Testis (tissue), 3 donors: Measurements from ENCODE around the gene CRYBB1. TPM values are rescaled to one million over a fixed set of nuclear protein-coding genes. Genes with fewer than 3 reads are reported as not detected.

ENCODE experiments used
- DNase-seq: peaks from one replicate; pipeline ENCODE4 v3.0.0-alpha.2; 2019
- H3K27ac ChIP-seq, 2 donors: fragments of 200-600 bp; sonication (generic); one replicate each; pipeline ENCODE4 v1.5.1; 2019
- H3K27me3 ChIP-seq: fragments of 200-600 bp; sonication (generic); one replicate; pipeline ENCODE4 v1.5.1; 2019
- H3K36me3 ChIP-seq: fragments of 200-600 bp; sonication (generic); one replicate; pipeline ENCODE4 v1.5.1; 2017; ENCODE audit warnings: low read depth; ENCODE audit errors: missing control alignments
- H3K4me1 ChIP-seq: fragments of 200-600 bp; sonication (generic); one replicate; pipeline ENCODE4 v1.5.1; 2019
- H3K4me3 ChIP-seq, 2 donors: fragments of 200-600 bp; sonication (generic); one replicate each; pipeline ENCODE4 v1.5.1; 2017 to 2019
- H3K9me3 ChIP-seq: fragments of 200-600 bp; sonication (generic); one replicate; pipeline ENCODE4 v1.5.1; 2017
- POLR2A ChIP-seq: fragments of 450-650 bp; IDR thresholded peaks from one replicate; pipeline ENCODE4 v1.6.1; 2017; ENCODE audit warnings: antibody characterized with exemption, mild to moderate bottlenecking, moderate library complexity
- WGBS, 2 donors: methylation state at CpG; one replicate each; pipeline ENCODE4 v1.1.5; 2018; 5-methylcytosine and 5-hydroxymethylcytosine counted together
- intact Hi-C: fragments of 100-400 bp; cut with DNase I; formaldehyde crosslinking; loops from one replicate; pipeline ENCODE4 v1.15.1; 2023; ENCODE audit warnings: low total_unique reads
- polyA plus RNA-seq: library from polyadenylated mRNA; stranded (reverse); fragments of 350-450 nt; fragmentation: Illumina TruSeq; extraction: RNeasy Lipid Tissue Mini Kit (QIAGEN cat#74804); gene quantifications from one replicate; pipeline ENCODE4 v1.2.3, GENCODE V29; 2014; ENCODE audit warnings: low read depth, low replicate concordance; ENCODE audit not compliant: insufficient read depth
- total RNA-seq, 2 donors: library from RNA; depleted of rRNA; stranded (reverse); fragments of >200 nt; gene quantifications; one replicate each; pipeline ENCODE4 v1.2.3, GENCODE V29; 2016
- TF ChIP-seq, protein P1 (sequence below), 3 experiments: fragments of 450-650 bp in 2 of 3; fragments of 200-600 bp in 1 of 3; sonication (generic) in 1 of 3; IDR thresholded peaks; one replicate each; pipeline ENCODE4 v1.5.1; 2016 to 2019; ENCODE audit warnings: antibody characterized with exemption in 3 of 3, mild to moderate bottlenecking in 2 of 3, moderate library complexity in 1 of 3

The CRYBB1 gene
- total and polyA plus RNA-seq, 3 donors from 2014 or later, result 0.80 TPM; not detected in 2

DNA sequence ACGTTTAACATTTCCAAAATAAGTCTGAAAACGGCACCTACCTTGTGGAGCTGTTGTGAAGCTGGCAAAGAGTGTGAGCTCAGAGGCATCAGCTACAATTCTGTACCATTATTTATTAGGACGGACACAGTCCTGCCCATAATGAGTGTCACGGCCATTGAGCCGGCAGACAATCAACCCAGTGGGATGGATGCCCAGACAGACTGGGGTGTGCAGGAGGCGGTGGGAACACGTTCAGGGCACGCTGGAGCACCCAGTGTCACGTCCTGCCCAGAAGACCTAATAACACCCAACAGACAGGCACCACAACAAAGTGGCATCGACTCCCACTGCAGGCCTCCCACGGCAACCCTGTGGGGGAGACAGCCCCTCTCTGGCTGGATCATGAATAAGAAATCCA lies 62.3 kb downstream of the CRYBB1 start:
- intact Hi-C loops, result no loop called here
- TF ChIP-seq, protein P1, sequence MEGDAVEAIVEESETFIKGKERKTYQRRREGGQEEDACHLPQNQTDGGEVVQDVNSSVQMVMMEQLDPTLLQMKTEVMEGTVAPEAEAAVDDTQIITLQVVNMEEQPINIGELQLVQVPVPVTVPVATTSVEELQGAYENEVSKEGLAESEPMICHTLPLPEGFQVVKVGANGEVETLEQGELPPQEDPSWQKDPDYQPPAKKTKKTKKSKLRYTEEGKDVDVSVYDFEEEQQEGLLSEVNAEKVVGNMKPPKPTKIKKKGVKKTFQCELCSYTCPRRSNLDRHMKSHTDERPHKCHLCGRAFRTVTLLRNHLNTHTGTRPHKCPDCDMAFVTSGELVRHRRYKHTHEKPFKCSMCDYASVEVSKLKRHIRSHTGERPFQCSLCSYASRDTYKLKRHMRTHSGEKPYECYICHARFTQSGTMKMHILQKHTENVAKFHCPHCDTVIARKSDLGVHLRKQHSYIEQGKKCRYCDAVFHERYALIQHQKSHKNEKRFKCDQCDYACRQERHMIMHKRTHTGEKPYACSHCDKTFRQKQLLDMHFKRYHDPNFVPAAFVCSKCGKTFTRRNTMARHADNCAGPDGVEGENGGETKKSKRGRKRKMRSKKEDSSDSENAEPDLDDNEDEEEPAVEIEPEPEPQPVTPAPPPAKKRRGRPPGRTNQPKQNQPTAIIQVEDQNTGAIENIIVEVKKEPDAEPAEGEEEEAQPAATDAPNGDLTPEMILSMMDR (IDR thresholded peaks at IDR 0.05), result no peak
- no peak for TF ChIP-seq POLR2A
- H3K9me3 ChIP-seq, result no peaks in the 10 kb centered on the region
- no peaks in the 10 kb centered on the region for H3K27me3 ChIP-seq
- no peaks in the 10 kb centered on the region for H3K36me3 ChIP-seq
- 69 to 74% methylated on average over 11 of the region's 11 CpGs for WGBS, 2 donors
- no peak overlapping the region for H3K4me3 ChIP-seq
- no peak for DNase-seq
- H3K4me1 ChIP-seq, result peaks cover 37% of the 10 kb centered on the region
- no peak overlapping the region for H3K27ac ChIP-seq

DNA sequence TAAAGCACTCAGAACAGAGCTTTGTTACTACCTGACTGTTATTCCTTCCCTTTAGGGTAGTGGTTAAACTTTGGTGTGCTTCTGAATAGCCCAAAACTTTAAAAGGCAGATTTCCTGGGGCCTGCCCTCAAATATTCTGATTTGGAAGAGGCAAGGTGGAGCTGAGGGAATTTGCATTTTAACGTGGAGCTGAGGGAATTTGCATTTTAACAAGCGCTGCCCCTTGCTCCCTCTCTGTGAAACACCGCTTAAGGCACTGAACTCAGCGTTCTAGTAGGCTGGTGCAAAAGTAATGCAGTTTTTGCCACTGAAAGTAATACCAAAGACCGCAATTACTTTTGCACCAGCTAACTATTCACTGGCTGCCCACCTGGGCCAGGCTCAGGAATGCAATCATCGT lies 62.9 kb downstream of the CRYBB1 start:
- no peak overlapping the region for H3K4me3 ChIP-seq
- no peak for TF ChIP-seq POLR2A
- TF ChIP-seq, protein P1 (IDR thresholded peaks at IDR 0.05), result no peak
- H3K36me3 ChIP-seq, result no peaks in the 10 kb centered on the region
- peak overlapping the region in 1 of 2 donors; percentile 18 for H3K27ac ChIP-seq
- 81 to 93% methylated on average over 6 of the region's 6 CpGs for WGBS, 2 donors
- H3K9me3 ChIP-seq, result no peaks in the 10 kb centered on the region
- DNase-seq, result no peak
- no peaks in the 10 kb centered on the region for H3K27me3 ChIP-seq
- intact Hi-C loops, result no loop called here
- H3K4me1 ChIP-seq, result peaks cover 40% of the 10 kb centered on the region

DNA sequence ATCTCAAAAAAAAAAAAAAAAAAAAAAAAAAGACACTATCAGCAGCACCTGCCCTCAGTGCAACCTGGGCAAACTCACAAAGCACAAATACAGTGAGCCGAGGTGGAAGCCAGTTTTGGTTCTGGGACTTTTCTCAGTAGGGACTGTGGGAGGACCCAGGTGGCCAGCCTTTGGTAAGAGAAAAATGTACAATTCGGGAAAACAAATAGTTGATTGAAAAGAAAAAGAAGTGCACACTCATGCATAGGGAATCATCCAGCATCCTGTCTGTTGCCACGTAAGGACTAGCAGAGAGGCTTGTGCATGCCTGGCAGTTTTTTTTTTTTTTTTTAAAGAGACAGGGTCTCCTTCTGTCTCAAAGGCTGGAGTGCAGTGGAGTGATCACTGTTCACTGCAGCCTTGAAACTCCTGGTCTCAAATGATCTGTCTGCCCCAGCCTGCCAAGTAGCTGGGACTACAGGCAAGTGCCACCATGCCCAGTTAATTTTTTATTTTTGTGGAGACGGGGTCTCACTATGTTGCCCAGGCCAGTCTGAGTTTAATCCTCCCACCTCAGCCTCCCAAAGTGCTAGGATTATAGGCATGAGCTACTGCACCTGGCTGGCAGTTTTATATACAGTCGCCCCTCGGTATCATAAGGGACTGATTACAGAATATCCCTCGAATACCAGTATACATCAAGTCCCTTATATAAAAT lies 64.6 kb downstream of the CRYBB1 start:
- no peaks in the 10 kb centered on the region for H3K36me3 ChIP-seq
- H3K9me3 ChIP-seq, result no peaks in the 10 kb centered on the region
- intact Hi-C loops, result no loop called here
- WGBS, 2 donors, result 53 to 69% methylated on average over 7 of the region's 7 CpGs
- H3K27ac ChIP-seq, result peak overlapping the region in 1 of 2 donors; percentile 24
- H3K4me3 ChIP-seq, result no peak overlapping the region
- peaks cover 24% of the 10 kb centered on the region for H3K4me1 ChIP-seq
- H3K27me3 ChIP-seq, result no peaks in the 10 kb centered on the region
- TF ChIP-seq, protein P1 (IDR thresholded peaks at IDR 0.05), result no peak
- TF ChIP-seq POLR2A, result no peak
- DNase-seq, result no peak

DNA sequence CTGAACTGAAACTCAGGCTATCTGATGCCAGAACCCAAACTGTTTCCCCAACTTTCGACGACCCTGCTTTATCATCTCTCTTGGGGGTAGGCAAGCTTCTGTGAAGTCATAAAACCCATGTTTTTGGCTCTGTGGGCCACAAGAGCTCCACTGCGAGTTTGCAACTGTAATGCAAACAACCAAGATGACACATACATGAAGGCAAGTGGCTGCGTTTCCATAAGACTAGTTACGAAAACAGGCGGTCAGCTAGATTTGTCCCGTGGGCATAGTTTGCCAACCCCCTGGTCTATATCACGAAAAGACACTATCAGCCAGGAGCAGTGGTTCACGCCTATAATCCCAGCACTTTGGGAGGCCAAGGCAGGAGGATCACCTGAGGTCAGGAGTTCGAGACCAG lies 65.4 kb downstream of the CRYBB1 start:
- TF ChIP-seq, protein P1 (IDR thresholded peaks at IDR 0.05), result no peak
- TF ChIP-seq POLR2A, result no peak
- Histone ChIP-seq H3K27me3 (no peaks in the 10 kb centered on the region), H3K4me3 (no peak overlapping the region), H3K4me1 (peaks cover 22% of the 10 kb centered on the region), H3K27ac (no peak overlapping the region), H3K9me3 (no peaks in the 10 kb centered on the region), H3K36me3 (no peaks in the 10 kb centered on the region)
- intact Hi-C loops, result no loop called here
- 79 to 86% methylated on average over 10 of the region's 10 CpGs for WGBS, 2 donors
- DNase-seq, result no peak

DNA sequence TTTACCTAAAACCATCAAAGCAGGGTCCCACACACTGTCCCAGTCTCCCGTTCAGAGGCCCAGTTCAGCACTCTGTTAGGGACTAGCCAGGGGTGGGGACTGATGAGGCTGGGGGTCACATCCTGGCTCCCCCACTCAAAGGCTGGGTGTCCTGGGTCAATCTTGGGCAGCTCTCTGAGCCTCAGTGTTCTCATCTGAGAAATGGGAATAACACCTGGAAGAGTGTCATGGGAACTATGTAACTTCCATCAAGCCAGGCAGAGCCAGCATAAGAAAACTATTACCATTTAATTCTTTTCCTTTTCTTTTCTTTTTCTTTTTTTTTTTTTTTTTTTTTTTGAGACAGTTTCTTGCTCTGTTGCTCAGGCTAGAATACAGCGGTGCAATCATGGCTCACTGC lies 66.3 kb downstream of the CRYBB1 start:
- peaks cover 18% of the 10 kb centered on the region for H3K4me1 ChIP-seq
- no peak overlapping the region for H3K4me3 ChIP-seq
- TF ChIP-seq POLR2A, result no peak
- TF ChIP-seq, protein P1 (IDR thresholded peaks at IDR 0.05), result no peak
- H3K27ac ChIP-seq, result no peak overlapping the region
- H3K9me3 ChIP-seq, result no peaks in the 10 kb centered on the region
- H3K27me3 ChIP-seq, result no peaks in the 10 kb centered on the region
- intact Hi-C loops, result no loop called here
- 84 to 86% methylated on average over 2 of the region's 2 CpGs for WGBS, 2 donors
- H3K36me3 ChIP-seq, result no peaks in the 10 kb centered on the region
- DNase-seq, result no peak
